IPS DF 4.7 (cell line): Measurements from ENCODE around the gene RPAP2.

Source experiments
- DNase-seq: peaks from one replicate; pipeline ENCODE4 v3.0.0-alpha.2; 2013; ENCODE audit warnings: low spot score; ENCODE audit errors: extremely low read depth

The RPAP2 gene

DNA sequence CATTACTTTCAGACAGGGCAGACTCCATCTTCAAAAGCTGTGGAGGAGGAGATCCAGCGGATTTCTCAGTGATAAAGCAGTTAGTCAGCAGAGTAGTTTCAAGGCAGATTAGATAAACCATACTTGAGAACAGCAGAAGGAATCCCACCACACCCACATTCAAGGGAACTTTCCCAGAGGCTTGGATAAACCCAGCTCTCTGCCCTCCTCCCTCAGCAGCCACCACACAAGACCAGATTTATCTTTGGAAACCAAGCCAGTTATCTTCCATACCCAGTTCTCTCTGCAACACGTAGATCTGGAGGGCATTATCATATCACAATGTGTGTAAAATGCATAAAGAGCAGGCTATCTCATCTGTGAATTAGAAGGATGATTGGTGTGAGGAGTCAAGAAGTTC is 147.7 kb downstream of the RPAP2 start:
- DNase-seq: no peak

DNA sequence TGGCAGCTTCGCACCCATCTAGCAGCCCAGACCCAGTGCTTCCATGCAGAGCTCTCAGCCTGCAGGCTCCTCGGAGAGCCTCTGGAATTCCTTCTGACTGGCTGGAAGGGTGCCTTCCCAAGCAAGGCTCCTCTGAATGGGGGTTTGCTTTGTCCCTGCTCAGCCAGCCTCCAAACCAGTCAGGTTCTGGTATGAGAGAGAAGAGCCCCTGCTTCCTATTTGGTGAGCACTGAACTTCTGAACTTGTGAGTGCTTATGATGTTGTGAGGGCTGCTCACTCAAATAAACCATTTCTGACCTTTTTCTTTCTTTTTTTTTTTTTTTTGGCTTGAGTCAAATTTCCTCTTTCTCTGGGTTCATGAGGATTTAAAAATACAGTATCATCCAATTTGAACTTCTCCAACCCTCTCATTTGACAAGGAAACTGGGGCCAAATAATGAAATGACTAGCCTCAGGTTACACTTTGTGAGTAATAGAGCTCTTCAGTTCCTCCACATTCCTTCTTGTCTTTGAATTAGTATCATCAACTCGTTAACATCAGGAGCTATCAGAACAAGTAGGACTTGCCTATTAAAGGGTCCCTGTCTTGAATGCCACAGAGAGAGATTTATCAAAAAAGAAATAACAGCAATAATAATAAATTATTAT is 148.3 kb downstream of the RPAP2 start:
- no peak for DNase-seq

DNA sequence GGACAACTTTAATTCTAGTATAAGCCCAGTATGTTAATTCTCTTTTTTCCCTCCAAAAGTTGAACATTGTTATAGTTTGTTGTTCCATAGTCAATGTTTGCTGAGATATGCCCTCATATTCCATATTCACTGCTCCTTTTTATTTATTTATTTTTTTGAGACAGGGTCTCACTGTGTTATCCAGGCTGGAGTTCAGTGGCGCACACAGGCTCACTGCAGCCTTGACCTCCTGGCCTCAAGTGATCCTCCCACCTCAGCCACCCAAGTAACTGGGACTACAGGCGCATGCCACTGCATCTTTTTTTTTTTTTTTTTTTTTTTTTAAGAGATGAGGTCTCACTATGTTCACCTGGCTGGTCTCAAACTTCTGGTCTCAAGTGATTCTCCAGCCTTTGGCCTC is 149.1 kb downstream of the RPAP2 start:
- DNase-seq: no peak
